GM21528 (cell line): ENCODE data around the gene BEND7.

Experiments
- ATAC-seq: cut with Tn5 transposase; IDR thresholded peaks from one replicate; pipeline ENCODE4 v1.9.1; 2021; ENCODE audit warnings: mild to moderate bottlenecking, moderate library complexity; ENCODE audit not compliant: unreplicated experiment, low FRiP score

BEND7 gene

GRCh38 chr10:13521026-13521425 is 7.8 kb downstream of the BEND7 start:
- ATAC-seq = no peak

- no peak for ATAC-seq
Observed at GRCh38 chr10:13520194-13520593, 8.6 kb downstream of the BEND7 start.

- no peak for ATAC-seq
Observed at GRCh38 chr10:13518076-13518692, 10.6 kb downstream of the BEND7 start.

DNA sequence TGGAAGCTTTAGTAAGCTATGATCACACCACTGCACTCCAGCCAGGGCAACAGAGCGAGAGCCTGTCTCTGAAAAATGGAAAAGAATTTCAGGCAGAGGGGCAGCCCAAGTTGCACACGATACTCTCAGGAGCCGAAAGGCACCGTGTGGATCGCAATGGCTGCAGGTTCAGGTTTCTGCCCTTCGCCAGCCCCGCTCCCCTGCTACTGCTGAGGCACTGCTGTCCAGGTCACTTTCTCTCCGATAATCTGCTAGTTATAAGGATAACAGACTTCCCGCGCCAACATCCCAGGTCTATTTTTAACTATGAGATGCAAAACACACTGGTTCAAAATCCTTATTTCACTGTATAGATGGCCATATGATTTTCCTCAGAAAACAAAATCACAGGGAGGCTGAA is 11.1 kb downstream of the BEND7 start:
- ATAC-seq = no peak

DNA sequence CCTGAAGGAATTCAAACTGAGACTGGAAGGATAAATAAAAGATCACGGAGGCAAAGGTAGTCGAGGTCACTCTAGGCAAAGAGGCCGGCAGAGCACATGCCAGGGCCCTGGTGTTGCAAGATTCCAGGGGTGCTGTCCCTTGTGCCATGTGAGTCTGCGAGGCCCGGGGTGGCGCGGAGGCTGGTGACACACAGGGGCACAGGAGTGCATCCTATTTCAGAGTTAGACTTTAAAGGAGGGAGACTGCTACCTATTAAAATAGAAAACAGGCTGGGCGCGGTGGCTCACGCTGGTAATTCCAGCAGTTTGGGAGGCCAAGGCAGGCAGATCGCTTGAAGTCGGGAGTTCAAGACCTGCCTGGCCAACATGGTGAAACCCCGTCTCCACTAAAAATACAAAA is 12.6 kb downstream of the BEND7 start:
- no peak for ATAC-seq

DNA sequence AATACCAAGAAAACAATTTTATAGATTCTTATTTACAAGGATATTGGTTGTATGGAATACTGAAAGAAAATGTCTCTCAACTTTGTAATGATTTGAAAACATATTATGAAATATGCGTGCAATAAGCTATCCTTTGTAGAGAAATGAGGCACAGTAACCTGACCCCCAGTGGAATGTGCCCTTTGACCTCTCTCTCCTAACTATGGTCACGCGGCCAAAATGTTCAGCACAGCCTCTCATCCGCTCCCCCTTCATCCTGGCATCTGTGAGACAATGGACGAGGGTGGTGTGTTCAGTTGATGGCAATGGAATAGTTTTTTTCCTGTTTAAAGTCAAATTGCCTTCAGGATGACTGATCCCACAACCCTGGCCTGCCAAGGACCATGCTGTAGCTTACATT is 13.3 kb downstream of the BEND7 start:
- ATAC-seq = no peak

- ATAC-seq = no peak
Observed at GRCh38 chr10:13514296-13514695, 14.5 kb downstream of the BEND7 start.

DNA sequence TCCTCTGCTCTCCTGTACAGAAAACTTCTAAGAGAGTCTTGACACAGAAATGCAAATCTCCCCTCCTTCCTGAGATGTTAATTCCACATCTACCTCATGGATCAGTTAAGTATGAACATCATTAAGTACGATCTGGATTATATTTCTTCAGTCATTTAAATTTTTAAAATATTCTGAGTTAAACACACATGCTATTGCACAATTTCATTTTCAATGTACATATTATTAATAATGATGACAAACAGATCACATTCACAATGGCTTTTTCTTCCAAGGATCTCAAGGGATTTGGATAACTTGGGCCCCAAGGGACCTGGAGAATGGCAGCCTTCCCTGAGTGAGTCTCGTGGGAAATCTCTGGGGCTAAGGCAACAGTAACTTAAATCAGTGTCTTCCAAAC is 16.2 kb downstream of the BEND7 start:
- no peak for ATAC-seq

- ATAC-seq = no peak
Observed at GRCh38 chr10:13511409-13511808, 17.4 kb downstream of the BEND7 start.

- no peak for ATAC-seq
Observed at GRCh38 chr10:13505052-13505680, 23.6 kb downstream of the BEND7 start.

- ATAC-seq = no peak
Observed at GRCh38 chr10:13503745-13504463, 24.9 kb downstream of the BEND7 start.

DNA sequence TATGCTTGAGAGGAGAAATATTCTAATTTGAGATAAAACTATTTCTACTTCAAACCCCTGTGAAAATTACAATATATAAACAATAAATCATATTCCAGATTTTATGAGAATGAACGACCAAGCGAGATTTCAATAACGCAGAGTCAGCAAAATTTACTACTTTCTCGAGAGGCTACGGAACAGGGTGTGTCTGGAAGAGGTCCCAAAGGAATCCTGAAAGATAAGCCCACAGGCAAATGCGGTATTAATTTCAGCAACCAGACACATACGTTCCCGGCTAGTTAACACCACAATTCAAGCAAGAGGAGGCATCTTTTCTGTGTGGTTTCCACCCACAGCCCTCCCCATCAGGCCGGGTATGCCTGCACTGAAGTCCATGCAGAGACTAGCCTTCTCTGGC is 26.4 kb downstream of the BEND7 start:
- no peak for ATAC-seq

GRCh38 chr10:13500201-13500600 is 28.6 kb downstream of the BEND7 start:
- no peak for ATAC-seq

GRCh38 chr10:13499150-13499549 is 29.7 kb downstream of the BEND7 start:
- no peak for ATAC-seq

DNA sequence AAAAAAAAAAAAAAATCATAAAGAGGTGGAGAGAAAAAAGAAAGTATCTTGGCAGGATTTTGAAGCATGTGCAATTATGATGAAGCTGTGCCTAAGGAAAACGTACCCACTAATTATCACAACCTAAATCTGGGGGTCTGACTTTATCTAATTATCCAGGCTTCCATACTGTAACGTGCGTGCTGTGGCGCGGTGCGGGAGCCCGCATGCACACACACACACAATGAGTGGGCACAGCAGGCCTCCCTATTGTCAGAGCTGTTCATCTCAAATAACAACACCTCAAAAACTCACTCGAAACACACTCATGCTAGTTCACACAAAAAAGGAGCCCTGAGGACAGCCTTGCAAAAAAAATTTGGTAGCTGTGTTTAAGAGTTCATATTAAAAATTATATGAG is 31.9 kb downstream of the BEND7 start:
- ATAC-seq = no peak

DNA sequence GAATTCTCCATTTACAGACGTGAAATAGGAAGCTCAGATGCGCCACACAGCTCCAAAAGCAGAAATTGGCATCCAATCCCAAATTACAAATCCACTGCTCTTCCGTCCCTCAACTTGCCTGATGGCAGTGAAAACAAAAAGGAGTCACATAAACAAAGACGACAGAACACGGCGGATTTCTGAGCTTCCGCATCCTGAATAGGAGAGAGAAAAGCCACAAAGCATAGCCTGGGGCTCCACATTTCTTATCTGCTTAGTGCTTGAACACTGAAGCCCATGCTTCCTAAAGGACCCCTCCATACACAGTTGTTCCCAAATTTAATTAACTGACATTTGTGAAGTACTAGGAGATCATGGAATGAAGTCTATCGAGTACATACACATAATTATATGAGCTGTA is 32.6 kb downstream of the BEND7 start:
- ATAC-seq = no peak

- no peak for ATAC-seq
Observed at GRCh38 chr10:13492493-13493180, 36.2 kb downstream of the BEND7 start.

GRCh38 chr10:13491747-13492360 is 37.0 kb downstream of the BEND7 start:
- ATAC-seq = no peak

- ATAC-seq = no peak
Observed at GRCh38 chr10:13490503-13490902, 38.3 kb downstream of the BEND7 start.

GRCh38 chr10:13489035-13489599 is 39.7 kb downstream of the BEND7 start:
- no peak for ATAC-seq

DNA sequence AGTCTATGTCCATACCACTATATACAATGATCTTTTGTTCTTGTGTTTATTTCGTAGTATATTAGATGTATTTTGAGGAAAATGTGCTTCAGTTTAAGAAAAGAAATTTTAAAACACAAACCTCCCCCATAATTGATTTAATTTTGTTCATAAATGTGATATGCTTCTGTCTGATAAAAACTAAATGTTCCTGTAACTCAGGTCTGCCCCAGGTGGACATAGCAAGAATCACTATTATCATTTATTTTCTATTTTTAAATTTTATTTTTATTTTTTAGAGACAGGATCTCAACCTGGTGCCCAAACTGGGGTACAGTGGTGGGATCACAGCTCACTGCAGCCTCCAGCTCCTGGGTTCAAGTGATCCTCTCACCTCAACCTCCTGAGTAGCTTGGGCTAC is 43.2 kb downstream of the BEND7 start:
- no peak for ATAC-seq
